IPS-18a (cell line): ENCODE results near the gene ERF.
"Not testable (repeated sequence)": the region's sequence is repeated elsewhere in the genome, so short reads cannot be mapped to it uniquely, and the experiment has no call there.

ENCODE experiments used
- H3K27ac ChIP-seq: one replicate; pipeline ENCODE4 v1.5.1; 2013; ENCODE audit warnings: low read length
- H3K27me3 ChIP-seq: one replicate; pipeline ENCODE4 v1.6.1; 2013; ENCODE audit warnings: mild to moderate bottlenecking, low read length; ENCODE audit not compliant: control insufficient read depth, insufficient read depth
- H3K36me3 ChIP-seq: one replicate; pipeline ENCODE4 v1.6.1; 2013; ENCODE audit warnings: low read depth, low read length; ENCODE audit not compliant: control insufficient read depth
- H3K4me1 ChIP-seq: one replicate; pipeline ENCODE4 v1.6.1; 2013; ENCODE audit warnings: low read depth, low read length; ENCODE audit not compliant: control insufficient read depth
- H3K4me3 ChIP-seq: one replicate; pipeline ENCODE4 v1.5.1; 2013; ENCODE audit warnings: low read length
- H3K9ac ChIP-seq: one replicate; pipeline ENCODE4 v1.6.1; 2013; ENCODE audit warnings: mild to moderate bottlenecking, low read length, moderate library complexity
- H3K9me3 ChIP-seq: one replicate; pipeline ENCODE4 v1.6.1; 2013; ENCODE audit warnings: low read depth, low read length; ENCODE audit not compliant: control insufficient read depth

ERF gene

GRCh38 chr19:42257842-42258241 is 2.9 kb upstream of the ERF start:
- not testable (repeated sequence) for H3K27ac ChIP-seq, H3K9ac ChIP-seq

DNA sequence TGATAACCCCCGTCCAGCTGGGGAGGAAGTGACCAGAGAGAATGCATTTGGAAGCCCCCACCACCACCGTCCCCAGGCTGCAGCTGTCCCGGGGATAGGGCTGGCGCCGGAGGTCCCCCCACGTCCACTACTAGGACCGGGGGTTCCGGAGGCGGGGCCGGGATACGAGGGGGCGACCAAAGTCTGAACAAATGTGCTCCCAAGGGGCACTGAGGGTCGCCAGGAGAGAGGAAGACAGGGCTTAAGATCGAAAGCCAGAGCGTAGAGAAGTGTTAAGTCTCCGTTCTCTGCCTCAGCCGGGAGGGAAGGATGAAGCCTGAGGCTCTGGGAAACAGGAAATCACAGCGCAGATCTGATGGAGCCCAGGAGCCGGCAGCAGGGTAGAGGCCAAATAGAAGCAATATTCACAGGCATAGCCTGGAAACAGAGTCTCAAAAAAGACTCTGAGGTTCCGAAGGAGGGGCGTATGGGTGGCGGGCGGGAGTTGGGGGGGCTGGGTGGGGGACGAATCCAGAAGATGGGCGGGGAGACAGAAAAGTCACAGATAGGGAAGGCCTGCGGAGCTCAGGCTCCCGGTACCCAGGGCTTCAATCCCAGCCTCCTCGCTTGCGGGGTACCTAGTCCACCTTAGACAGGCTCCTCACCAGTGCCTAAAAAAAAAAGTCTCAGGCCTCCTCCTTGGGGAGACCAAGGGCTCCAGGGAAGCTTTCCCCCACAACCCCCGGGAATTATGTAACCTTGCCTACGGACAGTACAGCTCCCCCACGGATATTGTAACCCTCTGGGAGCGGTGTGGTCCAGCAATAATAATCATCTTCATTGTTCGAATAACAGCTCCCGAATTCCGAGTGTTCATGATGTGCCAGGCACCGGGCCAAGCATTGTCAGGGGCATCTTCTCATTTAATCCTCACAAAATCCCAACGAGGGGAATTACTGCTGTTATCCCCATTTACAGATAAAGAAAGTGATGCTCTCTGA is 1.1 kb upstream of the ERF start:
- Histone ChIP-seq H3K27ac (no peak overlapping the region), H3K9me3 (no peaks in the 10 kb centered on the region), H3K27me3 (peaks cover 12% of the 10 kb centered on the region), H3K4me3 (peak overlapping the region; percentile 75), H3K4me1 (peaks cover 17% of the 10 kb centered on the region), H3K9ac (no peak overlapping the region), H3K36me3 (no peaks in the 10 kb centered on the region)

More at GRCh38 chr19:42257842-42258241, 2.9 kb upstream of the ERF start:
- not testable (repeated sequence) for H3K4me1 ChIP-seq, H3K36me3 ChIP-seq, H3K4me3 ChIP-seq, H3K9me3 ChIP-seq
- H3K27me3 ChIP-seq, result peaks cover 12% of the 10 kb centered on the region

DNA sequence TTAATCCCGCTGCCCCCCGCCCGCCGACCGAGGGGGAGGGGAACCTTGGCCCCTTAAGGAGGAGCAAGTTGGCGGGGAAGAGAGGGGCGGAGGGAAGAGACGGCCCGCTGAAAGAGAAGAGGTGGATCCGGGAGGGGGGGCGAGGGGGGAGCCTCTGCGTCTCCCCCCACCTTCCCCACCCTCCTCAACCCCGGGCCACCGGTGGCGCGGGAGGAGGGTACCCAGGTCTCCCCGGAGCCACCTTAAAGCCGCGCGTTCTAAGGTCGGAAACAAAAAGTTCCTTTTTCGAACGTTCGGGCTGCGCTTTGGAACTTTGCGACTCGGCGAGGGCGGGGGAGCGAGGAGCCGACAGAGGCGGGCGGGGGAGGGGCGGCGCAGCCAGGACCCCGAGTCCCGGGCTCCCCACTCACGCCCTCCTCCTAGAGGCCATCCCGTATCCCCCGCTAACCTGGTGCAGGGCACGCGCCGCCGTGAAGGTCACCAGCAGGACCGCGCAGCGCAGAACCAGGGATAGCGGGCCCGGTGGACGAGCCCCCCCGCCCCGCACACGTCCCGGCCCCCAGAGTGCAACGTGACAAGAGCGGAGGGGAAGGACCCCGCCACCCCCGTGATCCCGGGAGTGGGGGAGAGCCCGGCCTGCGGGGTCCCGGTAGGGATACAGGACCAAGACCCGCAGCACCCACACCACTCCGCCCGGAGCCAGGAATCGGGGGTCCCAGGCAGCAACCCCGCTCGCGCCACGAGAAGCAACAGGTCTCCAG is 659 bp downstream of the ERF start:
- H3K4me3 ChIP-seq, result peak overlapping the region; percentile 89
- peak overlapping the region; percentile 90 for H3K9ac ChIP-seq
- peaks cover 12% of the 10 kb centered on the region for H3K27me3 ChIP-seq
- peaks cover 17% of the 10 kb centered on the region for H3K4me1 ChIP-seq
- H3K9me3 ChIP-seq, result no peaks in the 10 kb centered on the region
- H3K27ac ChIP-seq, result no peak overlapping the region
- H3K36me3 ChIP-seq, result peaks cover 3% of the 10 kb centered on the region

- Histone ChIP-seq H3K9ac (peak overlapping the region; percentile 90), H3K9me3 (no peaks in the 10 kb centered on the region), H3K4me3 (peak overlapping the region; percentile 89), H3K27ac (peak overlapping the region; percentile 82), H3K27me3 (peaks cover 12% of the 10 kb centered on the region), H3K36me3 (peaks cover 3% of the 10 kb centered on the region), H3K4me1 (peaks cover 17% of the 10 kb centered on the region)
Observed at GRCh38 chr19:42253245-42254088, 1.5 kb downstream of the ERF start.

DNA sequence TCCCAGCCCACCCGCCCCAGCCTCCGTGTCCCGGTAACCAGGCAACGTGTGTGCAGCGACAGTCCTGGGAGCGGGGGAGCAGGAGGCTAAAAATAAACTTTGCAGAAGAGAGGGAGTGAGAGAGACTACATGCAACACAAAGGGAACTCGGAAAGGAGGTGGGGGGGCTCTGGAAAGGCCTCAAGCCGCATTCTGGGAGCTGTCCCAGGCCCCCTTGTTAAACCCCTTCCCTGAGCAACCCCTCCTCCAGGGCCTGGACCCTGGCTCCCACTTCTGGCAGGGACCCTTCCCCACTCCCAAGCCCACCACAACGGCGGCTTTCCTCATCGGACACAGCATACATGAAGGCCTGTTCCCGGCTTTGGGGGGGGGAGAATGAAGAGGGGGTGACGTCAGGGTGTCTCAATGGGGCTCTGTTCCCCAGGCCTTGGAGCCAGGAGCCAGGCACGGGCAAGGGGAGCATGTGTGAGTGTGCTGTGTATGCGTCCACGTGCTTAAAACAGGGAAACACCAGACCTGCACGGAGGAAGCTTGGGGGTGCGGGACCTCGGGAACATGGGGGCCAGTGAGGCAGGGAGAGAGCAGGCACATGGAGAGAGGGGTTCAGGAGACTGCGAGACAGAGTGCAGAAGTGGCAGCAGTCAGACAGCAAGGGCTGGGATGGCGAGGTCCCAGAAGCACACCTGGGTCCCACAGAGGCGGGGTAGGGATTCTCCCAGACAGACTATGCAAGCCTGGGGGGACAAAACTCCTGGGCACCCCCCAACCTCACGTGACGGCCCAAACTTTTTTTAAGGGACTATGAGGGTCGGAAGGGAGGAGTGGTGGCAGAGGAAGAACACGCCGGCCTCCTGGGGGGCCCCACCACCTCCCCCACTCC is 2.3 kb downstream of the ERF start:
- Histone ChIP-seq H3K4me3 (peak overlapping the region; percentile 83), H3K4me1 (peaks cover 17% of the 10 kb centered on the region), H3K9ac (peak overlapping the region; percentile 84), H3K36me3 (peaks cover 3% of the 10 kb centered on the region), H3K27me3 (peaks cover 12% of the 10 kb centered on the region), H3K27ac (peak overlapping the region; percentile 82), H3K9me3 (no peaks in the 10 kb centered on the region)

- peaks cover 3% of the 10 kb centered on the region for H3K36me3 ChIP-seq
- no peak overlapping the region for H3K9ac ChIP-seq
- H3K9me3 ChIP-seq, result no peaks in the 10 kb centered on the region
- H3K4me1 ChIP-seq, result peaks cover 17% of the 10 kb centered on the region
- H3K27ac ChIP-seq, result no peak overlapping the region
- peak overlapping the region; percentile 2 for H3K4me3 ChIP-seq
- peaks cover 6% of the 10 kb centered on the region for H3K27me3 ChIP-seq
Observed at GRCh38 chr19:42251572-42252358, 3.2 kb downstream of the ERF start.

- no peaks in the 10 kb centered on the region for H3K27me3 ChIP-seq
- H3K27ac ChIP-seq, result no peak overlapping the region
- H3K36me3 ChIP-seq, result peaks cover 3% of the 10 kb centered on the region
- no peaks in the 10 kb centered on the region for H3K9me3 ChIP-seq
- no peak overlapping the region for H3K9ac ChIP-seq
- H3K4me1 ChIP-seq, result peaks cover 18% of the 10 kb centered on the region
- no peak overlapping the region for H3K4me3 ChIP-seq
Observed at GRCh38 chr19:42250666-42251531, 4.0 kb downstream of the ERF start.

- H3K4me1 ChIP-seq, result peaks cover 18% of the 10 kb centered on the region
- H3K9me3 ChIP-seq, result no peaks in the 10 kb centered on the region
- no peaks in the 10 kb centered on the region for H3K27me3 ChIP-seq
- H3K27ac ChIP-seq, result no peak overlapping the region
- H3K4me3 ChIP-seq, result no peak overlapping the region
- H3K9ac ChIP-seq, result no peak overlapping the region
- H3K36me3 ChIP-seq, result peaks cover 3% of the 10 kb centered on the region
Observed at GRCh38 chr19:42250183-42250665, 4.7 kb downstream of the ERF start.

GRCh38 chr19:42249769-42250168 is 5.2 kb downstream of the ERF start:
- peaks cover 3% of the 10 kb centered on the region for H3K36me3 ChIP-seq
- H3K9ac ChIP-seq, result no peak overlapping the region
- H3K4me1 ChIP-seq, result peaks cover 21% of the 10 kb centered on the region
- no peak overlapping the region for H3K4me3 ChIP-seq
- no peaks in the 10 kb centered on the region for H3K27me3 ChIP-seq
- no peak overlapping the region for H3K27ac ChIP-seq
- H3K9me3 ChIP-seq, result no peaks in the 10 kb centered on the region
